NCI-H187 treated with DMSO at 0.1 percent for 48 hours (cell line): Measurements from ENCODE around the gene TRPV2.
"Not testable (repeated sequence)": the region's sequence is repeated elsewhere in the genome, so short reads cannot be mapped to it uniquely, and the experiment has no call there.

Experiments
- DNase-seq: peaks from one replicate; lab custom pipeline; 2025; lab: John Stamatoyannopoulos, UW

The TRPV2 gene, protein sequence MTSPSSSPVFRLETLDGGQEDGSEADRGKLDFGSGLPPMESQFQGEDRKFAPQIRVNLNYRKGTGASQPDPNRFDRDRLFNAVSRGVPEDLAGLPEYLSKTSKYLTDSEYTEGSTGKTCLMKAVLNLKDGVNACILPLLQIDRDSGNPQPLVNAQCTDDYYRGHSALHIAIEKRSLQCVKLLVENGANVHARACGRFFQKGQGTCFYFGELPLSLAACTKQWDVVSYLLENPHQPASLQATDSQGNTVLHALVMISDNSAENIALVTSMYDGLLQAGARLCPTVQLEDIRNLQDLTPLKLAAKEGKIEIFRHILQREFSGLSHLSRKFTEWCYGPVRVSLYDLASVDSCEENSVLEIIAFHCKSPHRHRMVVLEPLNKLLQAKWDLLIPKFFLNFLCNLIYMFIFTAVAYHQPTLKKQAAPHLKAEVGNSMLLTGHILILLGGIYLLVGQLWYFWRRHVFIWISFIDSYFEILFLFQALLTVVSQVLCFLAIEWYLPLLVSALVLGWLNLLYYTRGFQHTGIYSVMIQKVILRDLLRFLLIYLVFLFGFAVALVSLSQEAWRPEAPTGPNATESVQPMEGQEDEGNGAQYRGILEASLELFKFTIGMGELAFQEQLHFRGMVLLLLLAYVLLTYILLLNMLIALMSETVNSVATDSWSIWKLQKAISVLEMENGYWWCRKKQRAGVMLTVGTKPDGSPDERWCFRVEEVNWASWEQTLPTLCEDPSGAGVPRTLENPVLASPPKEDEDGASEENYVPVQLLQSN

DNA sequence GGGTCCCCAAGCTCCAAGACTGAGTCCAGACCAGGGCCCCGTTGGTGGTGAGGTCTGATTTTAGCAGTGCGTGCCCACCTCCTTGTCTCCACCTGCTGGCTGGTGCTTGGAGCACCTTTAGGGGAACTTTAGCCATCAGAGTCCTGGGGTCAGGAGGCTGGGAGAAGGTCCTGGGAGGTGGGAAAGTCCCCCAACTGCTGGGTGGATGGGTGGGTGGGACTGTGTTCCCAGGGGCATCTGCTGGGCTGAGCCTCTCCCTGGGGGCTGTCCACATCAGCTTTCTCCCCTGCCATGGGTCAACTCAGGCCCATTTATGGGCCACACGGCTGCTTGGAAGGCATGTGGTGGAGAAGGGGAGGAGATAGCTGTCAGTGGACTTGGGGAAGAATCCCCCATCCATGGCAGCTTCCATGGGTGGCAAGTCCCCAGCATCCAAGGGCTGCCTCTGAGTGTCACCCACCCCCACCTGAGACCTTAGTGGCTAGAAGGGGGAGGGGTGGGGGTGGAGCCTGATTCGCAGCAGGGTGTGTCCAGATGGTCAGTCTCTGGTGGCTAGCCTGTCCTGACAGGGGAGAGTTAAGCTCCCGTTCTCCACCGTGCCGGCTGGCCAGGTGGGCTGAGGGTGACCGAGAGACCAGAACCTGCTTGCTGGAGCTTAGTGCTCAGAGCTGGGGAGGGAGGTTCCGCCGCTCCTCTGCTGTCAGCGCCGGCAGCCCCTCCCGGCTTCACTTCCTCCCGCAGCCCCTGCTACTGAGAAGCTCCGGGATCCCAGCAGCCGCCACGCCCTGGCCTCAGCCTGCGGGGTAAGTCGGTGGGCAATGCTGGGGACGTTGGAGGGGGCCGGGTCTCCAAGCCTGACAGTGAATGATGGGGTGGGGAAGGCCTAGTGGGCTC lies at the start of gene TRPV2:
TRPV2 (plus strand) TSS at position 541 of the 894 bp plus-strand sequence. CDS start 2,098 bp downstream, outside the sequence.
- DNase-seq: no peak

DNA sequence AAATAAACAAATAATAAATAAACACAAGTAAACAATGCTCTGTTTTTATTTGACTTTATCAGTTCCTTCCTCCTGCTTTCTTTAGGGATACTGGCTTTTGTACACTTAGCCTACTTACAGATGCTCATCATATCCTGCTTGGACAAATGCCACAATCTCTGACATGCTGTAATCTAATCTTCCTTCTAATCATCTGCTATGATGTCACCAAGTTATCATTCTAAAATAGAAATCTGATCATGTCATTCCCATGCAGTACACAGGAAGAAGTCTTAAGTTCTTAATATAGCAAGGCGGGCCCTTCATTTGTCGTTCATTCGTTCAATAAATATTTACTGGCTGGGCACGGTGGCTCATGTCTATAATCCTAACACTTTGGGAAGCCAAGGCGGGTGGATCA lies 43.6 kb upstream of the TRPV2 start:
- no peak for DNase-seq

DNA sequence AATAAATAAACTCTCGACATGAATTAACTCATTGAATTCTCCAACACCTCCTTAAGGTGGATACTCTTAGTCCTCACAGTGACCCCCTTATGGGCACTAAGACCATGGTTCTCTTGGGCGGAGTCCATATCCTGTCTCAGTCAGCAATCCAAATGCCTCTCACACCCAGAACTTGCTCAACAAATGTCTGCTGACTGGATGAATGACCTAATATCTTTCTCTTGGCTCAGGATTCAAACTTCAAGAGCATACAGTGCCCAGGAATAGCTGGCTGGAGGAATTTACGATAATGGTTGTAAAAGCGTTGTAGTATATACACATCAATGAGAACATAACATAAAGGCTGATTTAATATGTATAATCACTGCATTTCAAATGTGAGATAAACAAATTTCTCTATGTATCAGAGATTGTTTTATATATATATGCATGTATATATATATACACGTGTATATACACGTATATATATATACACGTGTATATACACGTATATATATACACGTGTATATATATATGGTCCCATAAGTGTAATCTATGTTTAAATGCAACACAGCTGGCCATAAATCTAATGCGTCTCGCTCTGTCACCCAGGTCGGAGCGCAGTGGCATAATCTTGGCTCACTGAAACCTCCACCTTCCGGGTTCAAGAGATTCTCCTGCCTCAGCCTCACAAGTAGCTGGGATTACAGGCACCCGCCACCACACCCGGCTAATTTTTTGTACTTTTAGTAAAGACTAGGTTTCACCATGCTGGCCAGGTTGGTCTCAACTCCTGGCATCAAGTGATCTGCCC lies 41.0 kb upstream of the TRPV2 start:
- DNase-seq: no peak

- no peak for DNase-seq
These were observed 37.4 kb upstream of the TRPV2 start for GRCh38 chr17:16377941-16378341.

DNA sequence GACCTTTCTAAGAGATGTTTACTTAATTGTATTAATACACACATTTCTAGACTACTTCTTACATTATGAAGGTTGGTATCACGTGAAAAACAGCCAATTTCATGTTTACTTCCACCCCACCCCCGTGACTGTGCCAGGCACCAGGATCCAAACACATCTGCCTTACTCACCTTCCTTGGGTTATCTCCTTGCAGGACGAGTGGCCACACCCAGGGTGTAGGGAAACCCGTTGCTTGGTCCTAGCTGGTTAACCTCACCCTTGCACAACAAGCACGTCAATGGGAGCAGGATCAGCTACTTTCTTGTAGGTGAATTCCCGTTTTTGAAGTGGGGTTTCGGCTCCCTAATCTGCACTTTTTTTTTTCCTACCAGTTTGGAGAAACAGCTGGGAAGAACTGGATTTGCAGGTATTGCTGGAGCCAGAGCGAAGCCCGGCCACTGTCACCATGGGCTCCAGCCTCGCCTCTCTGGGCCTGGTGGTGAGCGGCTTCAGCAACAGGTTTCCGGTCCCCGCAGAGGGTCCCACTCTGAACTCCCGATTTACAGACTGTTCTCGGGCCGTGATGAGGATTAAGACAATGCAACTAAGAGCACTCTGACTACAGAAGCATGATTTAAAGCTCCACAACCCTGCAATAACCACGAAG lies 36.6 kb upstream of the TRPV2 start:
- no peak for DNase-seq

DNA sequence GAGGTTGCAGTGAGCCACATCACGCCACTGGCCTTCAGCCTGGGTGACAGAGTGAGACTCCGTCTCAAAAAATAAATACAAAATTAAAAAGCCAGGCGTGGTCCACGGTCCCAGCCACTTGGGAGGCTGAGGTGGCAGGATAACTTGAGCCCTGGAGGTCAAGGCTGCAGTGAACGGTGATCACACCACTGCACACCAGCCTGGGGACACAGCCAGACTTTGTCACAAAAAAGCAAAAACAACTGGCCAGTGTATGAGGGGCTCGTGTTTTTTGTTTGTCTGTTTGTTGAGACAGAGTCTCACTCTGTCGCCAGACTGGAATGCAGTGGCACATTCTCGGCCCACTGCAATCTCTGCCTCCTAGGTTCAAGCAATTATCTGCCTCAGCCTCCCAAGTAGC lies 35.7 kb upstream of the TRPV2 start:
- DNase-seq: no peak

DNA sequence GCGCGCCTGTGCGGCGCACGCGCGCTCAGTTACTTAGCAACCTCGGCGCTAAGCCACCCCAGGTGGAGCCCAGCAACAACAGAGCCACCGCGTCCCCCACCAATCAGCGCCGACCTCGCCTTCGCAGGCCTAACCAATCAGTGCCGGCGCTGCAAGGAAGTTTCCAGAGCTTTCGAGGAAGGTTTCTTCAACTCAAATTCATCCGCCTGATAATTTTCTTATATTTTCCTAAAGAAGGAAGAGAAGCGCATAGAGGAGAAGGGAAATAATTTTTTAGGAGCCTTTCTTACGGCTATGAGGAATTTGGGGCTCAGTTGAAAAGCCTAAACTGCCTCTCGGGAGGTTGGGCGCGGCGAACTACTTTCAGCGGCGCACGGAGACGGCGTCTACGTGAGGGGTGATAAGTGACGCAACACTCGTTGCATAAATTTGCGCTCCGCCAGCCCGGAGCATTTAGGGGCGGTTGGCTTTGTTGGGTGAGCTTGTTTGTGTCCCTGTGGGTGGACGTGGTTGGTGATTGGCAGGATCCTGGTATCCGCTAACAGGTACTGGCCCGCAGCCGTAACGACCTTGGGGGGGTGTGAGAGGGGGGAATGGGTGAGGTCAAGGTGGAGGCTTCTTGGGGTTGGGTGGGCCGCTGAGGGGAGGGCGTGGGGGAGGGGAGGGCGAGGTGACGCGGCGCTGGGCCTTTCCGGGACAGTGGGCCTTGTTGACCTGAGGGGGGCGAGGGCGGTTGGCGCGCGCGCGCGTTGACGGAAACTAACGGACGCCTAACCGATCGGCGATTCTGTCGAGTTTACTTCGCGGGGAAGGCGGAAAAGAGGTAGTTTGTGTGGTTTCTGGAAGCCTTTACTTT lies 34.5 kb upstream of the TRPV2 start, which contains the start of gene UBB:
UBB (plus strand) TSS at position 452 of the 856 bp plus-strand sequence. CDS start 817 bp downstream, outside the sequence.
- DNase-seq: peak; percentile 47

DNA sequence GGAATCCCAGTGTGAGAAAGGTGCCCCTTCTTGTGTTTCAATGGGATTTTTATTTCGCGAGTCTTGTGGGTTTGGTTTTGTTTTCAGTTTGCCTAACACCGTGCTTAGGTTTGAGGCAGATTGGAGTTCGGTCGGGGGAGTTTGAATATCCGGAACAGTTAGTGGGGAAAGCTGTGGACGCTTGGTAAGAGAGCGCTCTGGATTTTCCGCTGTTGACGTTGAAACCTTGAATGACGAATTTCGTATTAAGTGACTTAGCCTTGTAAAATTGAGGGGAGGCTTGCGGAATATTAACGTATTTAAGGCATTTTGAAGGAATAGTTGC lies 33.9 kb upstream of the TRPV2 start:
- DNase-seq: no peak

- DNase-seq: no peak
These were observed 32.2 kb upstream of the TRPV2 start for GRCh38 chr17:16383216-16383615.

GRCh38 chr17:16383772-16384287 lies 31.5 kb upstream of the TRPV2 start:
- DNase-seq: no peak

GRCh38 chr17:16384557-16384956 lies 30.8 kb upstream of the TRPV2 start:
- DNase-seq: no peak

DNA sequence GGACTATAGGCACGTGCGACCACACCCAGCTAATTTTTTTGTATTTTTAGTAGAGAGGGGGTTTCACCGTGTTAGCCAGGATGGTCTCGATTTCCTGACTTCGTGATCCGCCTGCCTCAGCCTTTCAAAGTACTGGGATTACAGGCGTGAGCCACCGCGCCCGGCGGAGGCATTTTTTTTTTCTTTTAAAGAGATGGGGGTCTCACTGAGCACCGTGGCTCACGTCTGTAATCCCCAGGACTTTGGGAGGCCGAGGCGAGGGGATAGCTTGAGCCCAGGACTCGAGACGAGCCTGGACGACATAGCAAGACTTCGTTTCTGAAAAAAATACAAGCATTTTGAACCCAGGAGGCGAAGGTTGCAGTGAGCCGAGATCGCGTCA lies 29.3 kb upstream of the TRPV2 start:
- DNase-seq: not testable (repeated sequence)

DNA sequence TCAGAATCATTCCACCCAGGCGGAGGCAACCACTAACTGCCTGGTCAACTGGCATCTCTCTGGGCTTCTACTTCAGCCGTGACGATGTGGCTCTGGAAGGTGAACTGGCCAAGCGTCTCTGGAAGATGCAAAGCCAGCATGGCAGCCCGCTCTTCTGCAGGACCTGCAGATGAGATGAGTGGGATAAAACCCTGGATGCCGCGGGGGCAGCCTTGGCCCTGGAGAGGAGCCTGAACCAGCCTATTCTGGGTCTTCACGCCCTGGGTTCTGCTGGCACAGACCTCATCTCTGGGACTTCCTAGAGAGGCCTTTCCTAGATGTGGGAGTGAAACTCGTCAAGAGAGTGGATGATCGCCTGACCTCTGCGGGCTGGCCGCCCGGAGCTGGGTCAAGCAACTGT lies 23.9 kb upstream of the TRPV2 start:
- DNase-seq: no peak

DNA sequence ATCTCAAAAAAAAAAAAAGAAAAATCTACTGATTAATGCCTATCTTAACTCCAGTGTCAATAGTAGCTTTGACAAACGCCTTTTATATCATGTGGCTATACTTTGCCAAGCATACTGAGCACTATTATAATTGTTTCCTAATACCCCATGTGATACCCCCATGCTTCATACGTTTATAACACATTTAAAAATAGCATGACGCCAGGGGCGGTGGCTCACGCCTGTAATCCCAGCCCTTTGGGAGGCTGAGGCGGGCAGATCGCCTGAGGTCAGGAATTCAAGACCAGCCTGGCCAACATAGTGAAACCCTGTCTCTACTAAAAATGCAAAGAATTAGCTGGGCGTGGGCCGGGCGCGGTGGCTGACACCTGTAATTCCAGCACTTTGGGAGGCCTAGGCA lies 22.9 kb upstream of the TRPV2 start:
- not testable (repeated sequence) for DNase-seq

- not testable (repeated sequence) for DNase-seq
These were observed 19.5 kb upstream of the TRPV2 start for GRCh38 chr17:16395887-16396286.

GRCh38 chr17:16396693-16397092 lies 18.7 kb upstream of the TRPV2 start:
- not testable (repeated sequence) for DNase-seq

DNA sequence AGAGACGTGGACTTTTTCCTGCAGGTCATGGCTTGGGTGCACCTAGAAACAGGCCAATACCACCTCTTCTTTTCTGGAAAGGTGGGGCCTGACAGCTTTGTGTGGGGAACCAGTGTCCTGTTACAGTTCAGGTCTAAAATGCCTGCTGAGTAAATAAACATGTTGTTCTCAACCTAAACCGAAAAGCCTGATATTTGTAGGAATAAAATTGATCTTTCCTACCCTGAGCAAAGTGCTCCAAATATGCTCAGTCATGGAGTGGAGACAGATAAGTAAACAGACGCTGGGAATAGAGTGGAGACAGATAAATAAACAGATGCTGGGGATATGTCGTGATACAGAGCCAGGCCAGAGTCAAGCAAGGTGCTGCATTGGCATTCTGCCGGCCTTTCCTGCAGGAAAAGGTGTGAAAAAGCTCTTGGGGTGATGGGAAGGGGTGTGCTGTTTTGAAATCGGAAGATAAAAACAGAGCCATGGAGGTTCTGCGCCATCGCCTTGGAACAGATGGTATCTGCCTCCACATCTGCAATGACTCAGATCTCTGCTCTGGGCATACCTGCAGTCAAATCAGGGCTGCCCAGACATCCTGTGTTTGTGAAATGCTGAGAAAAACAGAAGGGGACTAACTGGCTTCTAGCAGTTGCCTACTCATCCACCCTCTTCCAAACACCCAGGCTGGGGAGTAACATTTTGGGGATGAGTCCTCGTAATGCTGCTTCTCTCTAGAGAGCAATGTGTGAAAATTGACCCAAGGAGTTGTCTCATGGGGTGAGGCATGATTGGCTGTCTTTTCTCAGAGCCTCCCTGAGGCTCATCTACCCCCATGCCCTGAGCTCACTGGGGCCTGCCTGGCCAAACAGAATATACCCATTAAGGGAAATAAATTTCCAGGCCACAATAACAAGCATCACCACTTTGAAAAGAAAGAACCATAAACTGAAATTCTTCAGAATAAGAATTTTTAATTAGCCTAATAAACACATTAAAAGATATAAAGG lies 16.8 kb upstream of the TRPV2 start:
- no peak for DNase-seq

- DNase-seq: not testable (repeated sequence)
These were observed 11.5 kb upstream of the TRPV2 start for GRCh38 chr17:16403847-16404246.
